ENCODE results near the gene PTGR3. TPM values are rescaled to one million over a fixed set of nuclear protein-coding genes. Genes with fewer than 3 reads are reported as not detected.

Gene PTGR3
- total RNA-seq, 1 donor from 2014 or later, result 6.8 TPM

GRCh38 chr18:75215663-75216062 is 6.7 kb upstream of the PTGR3 start:
- Histone ChIP-seq H3K27me3 (ENCODE audit: control insufficient read depth, insufficient read depth, low read length) (no peaks in the 10 kb centered on the region), H3K4me3 (ENCODE audit: low read depth, low read length) (no peak overlapping the region), H3K36me3 (ENCODE audit: control insufficient read depth, insufficient read depth, low read length) (no peaks in the 10 kb centered on the region)
- TF ChIP-seq CTCF (IDR thresholded peaks at IDR 0.05; ENCODE audit: insufficient read depth, low read length, severe bottlenecking), result no peak
- DNase-seq (ENCODE audit: low read depth) (peak; percentile 66), FAIRE-seq (no peak)

GRCh38 chr18:75214766-75215510 is 6.0 kb upstream of the PTGR3 start:
- Histone ChIP-seq H3K27me3 (ENCODE audit: control insufficient read depth, insufficient read depth, low read length) (no peaks in the 10 kb centered on the region), H3K4me3 (ENCODE audit: low read depth, low read length) (no peak overlapping the region), H3K36me3 (ENCODE audit: control insufficient read depth, insufficient read depth, low read length) (no peaks in the 10 kb centered on the region)
- no peak for TF ChIP-seq CTCF (IDR thresholded peaks at IDR 0.05; ENCODE audit: insufficient read depth, low read length, severe bottlenecking)
- DNase-seq (ENCODE audit: low read depth) (no peak), FAIRE-seq (no peak)

- Histone ChIP-seq H3K36me3 (ENCODE audit: control insufficient read depth, insufficient read depth, low read length) (no peaks in the 10 kb centered on the region), H3K4me3 (ENCODE audit: low read depth, low read length) (no peak overlapping the region), H3K27me3 (ENCODE audit: control insufficient read depth, insufficient read depth, low read length) (no peaks in the 10 kb centered on the region)
- DNase-seq (ENCODE audit: low read depth) (no peak), FAIRE-seq (no peak)
- no peak for TF ChIP-seq CTCF (IDR thresholded peaks at IDR 0.05; ENCODE audit: insufficient read depth, low read length, severe bottlenecking)
Measured at GRCh38 chr18:75214332-75214690, 5.4 kb upstream of the PTGR3 start.

- no peaks in the 10 kb centered on the region for H3K27me3 ChIP-seq (ENCODE audit: control insufficient read depth, insufficient read depth, low read length)
- DNase-seq (ENCODE audit: low read depth) (peak; percentile 22), FAIRE-seq (no peak)
- no peaks in the 10 kb centered on the region for H3K36me3 ChIP-seq (ENCODE audit: control insufficient read depth, insufficient read depth, low read length)
- no peak for TF ChIP-seq CTCF (IDR thresholded peaks at IDR 0.05; ENCODE audit: insufficient read depth, low read length, severe bottlenecking)
- no peak overlapping the region for H3K4me3 ChIP-seq (ENCODE audit: low read depth, low read length)
Measured at GRCh38 chr18:75213611-75214331, 4.8 kb upstream of the PTGR3 start.

GRCh38 chr18:75212751-75213090 is 3.8 kb upstream of the PTGR3 start:
- no peaks in the 10 kb centered on the region for H3K27me3 ChIP-seq (ENCODE audit: control insufficient read depth, insufficient read depth, low read length)
- peak overlapping the region; percentile 14 for H3K4me3 ChIP-seq (ENCODE audit: low read depth, low read length)
- no peaks in the 10 kb centered on the region for H3K36me3 ChIP-seq (ENCODE audit: control insufficient read depth, insufficient read depth, low read length)
- FAIRE-seq (no peak), DNase-seq (ENCODE audit: low read depth) (no peak)
- no peak for TF ChIP-seq CTCF (IDR thresholded peaks at IDR 0.05; ENCODE audit: insufficient read depth, low read length, severe bottlenecking)
